ENCODE measurements around the gene QPRT.
A peak's percentile ranks its signal among the peaks of the same experiment; 100 is the strongest.
"Not testable (repeated sequence)": the region's sequence is repeated elsewhere in the genome, so short reads cannot be mapped to it uniquely, and the experiment has no call there.

The QPRT gene

DNA sequence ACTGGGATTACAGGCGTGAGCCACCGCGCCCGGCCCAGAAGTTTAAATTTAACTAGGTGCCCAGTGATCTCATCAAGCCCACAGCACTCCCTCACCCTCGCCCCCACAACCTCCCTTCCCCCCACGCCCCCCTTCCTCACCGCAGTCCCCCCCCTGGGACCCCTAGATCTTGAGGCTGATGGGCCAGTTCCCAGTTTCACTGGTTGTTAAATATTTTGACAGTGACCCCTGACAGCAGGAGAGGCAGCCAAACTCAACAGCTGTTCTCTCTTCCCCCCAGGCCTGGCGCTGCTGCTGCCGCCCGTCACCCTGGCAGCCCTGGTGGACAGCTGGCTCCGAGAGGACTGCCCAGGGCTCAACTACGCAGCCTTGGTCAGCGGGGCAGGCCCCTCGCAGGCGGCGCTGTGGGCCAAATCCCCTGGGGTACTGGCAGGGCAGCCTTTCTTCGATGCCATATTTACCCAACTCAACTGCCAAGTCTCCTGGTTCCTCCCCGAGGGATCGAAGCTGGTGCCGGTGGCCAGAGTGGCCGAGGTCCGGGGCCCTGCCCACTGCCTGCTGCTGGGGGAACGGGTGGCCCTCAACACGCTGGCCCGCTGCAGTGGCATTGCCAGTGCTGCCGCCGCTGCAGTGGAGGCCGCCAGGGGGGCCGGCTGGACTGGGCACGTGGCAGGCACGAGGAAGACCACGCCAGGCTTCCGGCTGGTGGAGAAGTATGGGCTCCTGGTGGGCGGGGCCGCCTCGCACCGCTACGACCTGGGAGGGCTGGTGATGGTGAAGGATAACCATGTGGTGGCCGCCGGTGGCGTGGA, 15.6 kb downstream of the QPRT start:
- no peak for DNase-seq

DNA sequence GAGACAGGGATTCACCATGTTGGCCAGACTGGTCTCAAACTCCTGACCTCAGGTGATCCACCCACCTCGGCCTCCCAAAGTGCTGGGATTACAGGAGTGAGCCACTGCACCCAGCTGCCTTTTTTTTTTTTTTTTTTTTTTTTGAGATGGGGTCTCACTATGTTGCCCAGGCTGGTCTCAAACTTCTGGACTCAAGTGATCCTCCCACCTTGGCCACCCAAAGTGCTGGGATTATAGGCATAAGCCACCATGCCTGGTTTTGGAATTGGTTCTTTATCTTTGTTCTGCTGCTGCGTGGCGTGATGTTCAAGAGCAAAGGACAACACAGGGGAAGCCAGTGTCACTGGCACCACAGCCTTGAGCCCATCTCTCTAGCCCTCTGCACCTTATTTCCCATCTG, 16.7 kb downstream of the QPRT start:
- DNase-seq, result not testable (repeated sequence)

DNA sequence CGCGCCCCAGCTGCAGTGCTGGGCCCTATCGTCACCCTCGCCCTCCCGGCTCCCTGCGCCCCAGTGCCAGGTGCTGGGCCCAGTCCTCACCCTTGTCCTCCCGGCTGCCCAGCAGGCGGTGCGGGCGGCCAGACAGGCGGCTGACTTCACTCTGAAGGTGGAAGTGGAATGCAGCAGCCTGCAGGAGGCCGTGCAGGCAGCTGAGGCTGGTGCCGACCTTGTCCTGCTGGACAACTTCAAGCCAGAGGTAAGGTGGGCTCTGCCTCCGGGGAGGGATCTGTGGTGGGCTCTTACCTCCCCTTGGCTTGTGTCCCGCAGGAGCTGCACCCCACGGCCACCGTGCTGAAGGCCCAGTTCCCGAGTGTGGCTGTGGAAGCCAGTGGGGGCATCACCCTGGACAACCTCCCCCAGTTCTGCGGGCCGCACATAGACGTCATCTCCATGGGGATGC, 17.9 kb downstream of the QPRT start:
- no peak for DNase-seq

DNA sequence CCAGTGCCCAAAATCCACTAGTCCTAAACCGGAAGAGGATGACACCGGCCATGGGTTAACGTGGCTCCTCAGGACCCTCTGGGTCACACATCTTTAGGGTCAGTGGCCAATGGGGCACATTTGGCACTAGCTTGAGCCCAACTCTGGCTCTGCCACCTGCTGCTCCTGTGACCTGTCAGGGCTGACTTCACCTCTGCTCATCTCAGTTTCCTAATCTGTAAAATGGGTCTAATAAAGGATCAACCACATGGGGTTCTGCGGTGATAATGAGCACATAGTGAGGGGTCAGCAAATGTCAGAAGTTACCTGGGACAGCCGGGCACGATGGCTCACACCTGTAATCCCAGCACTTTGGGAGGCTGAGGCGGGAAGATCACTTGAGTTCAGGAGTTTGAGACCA, 18.4 kb downstream of the QPRT start:
- DNase-seq, result no peak

DNA sequence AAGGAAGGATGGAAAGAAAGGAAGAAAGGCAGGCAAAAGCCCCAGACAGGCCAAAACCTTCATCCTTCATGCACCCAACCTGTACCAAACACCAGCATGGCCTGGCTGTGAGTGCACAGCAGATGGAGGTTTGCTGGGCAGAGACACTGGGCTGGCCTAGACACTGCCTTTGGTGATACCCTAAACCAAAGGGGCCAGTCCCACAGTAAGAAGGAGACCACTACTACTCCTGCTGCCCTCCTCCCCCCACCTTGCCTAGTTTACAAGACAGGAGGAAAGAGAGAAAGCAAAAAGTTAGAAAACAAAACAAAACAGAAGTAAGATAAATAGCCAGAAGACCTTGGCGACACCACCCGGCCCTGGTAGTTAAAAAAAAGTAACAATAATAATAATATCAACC, 19.1 kb downstream of the QPRT start:
- DNase-seq, result no peak

DNA sequence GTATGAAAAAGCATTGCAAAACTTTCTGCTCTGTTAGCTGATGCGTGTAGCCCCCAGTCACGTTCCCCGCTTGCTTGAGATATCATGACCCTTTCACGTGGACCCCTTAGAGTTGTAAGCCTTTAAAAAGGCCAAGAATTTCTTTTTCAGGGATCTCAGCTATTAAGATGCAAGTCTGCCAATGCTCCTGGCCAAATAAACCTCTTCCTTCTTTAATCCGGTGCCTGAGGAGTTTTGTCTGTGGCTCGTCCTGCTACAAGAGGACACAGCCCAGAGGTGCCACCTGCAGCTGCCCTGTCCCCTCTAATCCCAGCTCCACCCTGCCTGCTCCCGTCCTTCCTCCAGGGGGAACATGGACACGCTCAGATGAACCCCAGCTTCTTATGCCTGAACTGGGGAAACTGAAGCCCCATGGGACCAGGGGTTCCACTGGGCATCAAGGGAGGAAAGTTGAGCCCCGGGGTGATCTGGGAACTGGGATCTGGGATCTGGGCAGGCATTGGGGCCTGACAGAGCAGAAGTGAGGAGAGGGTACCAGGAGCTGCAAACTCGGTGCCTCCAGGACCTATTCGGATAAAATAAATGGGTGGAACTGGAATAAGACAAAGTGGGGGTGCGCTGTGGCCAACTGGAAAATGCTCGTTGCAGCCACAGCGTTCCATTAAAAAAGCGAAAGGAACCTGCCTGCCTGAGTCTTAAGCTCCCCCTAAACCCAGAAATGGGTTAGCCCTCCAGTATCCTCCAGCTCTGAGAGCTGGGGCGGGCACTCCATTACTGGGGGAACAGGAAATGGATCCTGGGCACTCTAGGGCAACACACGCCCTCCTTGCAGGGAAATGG, 19.7 kb downstream of the QPRT start:
- DNase-seq, result no peak

- DNase-seq, result no peak
These were observed 20.6 kb downstream of the QPRT start for GRCh38 chr16:29699324-29700219.

DNA sequence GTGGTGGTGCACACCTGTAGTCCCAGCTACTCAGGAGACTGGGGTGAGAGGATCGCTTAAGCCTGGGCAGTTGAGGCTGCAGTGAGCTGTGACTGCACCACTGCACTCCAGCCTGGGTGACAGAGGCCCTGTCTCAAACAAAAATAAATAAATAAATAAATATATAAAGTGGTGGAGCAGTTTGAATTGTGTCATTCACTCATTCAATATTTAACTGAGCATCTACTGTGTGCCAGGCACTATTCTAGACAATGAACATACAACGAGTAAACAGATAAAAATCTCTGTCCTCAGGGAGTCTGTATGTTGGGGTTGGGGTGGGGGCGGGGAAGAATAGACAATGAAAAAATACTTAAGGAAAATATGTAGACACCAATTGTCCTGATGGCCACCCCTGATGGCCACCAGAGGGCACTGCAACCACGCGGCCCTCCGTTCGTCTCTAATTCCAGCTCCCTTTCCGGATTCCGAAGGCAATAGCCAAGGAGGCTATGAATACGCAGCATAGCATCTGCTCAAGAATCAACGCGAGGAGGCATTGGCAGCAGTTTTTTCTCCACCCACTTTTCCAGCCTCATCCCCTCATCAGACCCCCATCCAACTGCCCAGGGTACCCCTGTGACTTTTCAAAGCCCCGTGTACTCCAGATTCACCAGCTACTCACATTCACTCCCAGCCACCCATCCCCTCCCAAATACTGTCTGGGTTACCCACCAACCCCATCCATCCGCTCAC, 21.4 kb downstream of the QPRT start:
- peak; percentile 65 for DNase-seq

DNA sequence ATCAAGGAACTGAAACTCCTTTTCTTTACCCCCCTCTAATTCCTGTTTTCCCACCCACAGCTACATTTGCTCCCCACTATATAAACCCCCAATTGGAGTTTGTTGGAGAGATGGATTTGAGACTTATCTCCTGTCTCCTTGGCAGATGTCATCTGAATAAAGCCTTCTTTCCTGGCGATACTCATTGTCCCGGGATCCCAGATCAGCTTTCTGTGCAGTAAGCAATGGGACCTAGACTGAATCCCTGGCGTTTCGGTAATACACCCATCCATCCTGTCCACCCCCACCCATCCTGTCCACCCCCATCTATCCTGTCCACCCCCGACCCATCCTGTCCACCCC, 22.2 kb downstream of the QPRT start:
- DNase-seq, result no peak

DNA sequence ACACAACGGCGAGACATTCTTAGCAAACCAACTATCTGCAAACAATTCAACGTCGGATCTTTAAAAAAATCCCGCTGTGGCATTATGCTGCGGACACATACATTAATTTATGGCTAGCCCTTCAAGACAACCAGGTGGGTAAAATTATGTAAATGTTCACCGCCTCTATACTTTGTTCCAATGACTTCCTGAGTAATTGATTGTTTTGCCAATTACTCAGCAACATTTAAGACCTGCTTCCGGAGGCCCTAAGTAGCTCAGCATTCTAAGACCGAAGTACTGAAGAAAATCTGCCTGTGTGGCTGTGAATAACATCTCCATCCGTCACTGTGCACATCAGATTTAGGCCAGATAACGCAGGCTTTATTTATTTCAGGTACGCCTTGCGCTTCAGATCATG, 23.3 kb downstream of the QPRT start:
- DNase-seq, result no peak

GRCh38 chr16:29705030-29705429, 26.1 kb downstream of the QPRT start:
- no peak for DNase-seq

DNA sequence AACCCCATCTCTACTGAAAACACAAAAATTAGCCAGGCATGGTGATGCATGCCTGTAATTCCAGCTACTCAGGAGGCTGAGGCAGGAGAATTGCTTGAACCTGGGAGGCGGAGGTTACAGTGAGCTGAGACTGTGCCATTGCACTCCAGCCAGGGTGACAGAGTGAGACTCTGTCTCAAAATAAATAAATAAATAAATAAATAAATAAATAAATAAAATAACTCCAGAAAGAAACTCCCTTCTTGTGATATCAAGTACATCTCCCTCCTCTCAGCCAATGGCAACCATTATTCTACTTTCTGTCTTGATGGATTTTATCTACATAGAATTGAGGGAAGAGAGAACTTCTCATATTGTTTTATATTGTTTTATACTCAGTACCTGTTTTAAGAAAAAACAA, 28.2 kb downstream of the QPRT start:
- not testable (repeated sequence) for DNase-seq

DNA sequence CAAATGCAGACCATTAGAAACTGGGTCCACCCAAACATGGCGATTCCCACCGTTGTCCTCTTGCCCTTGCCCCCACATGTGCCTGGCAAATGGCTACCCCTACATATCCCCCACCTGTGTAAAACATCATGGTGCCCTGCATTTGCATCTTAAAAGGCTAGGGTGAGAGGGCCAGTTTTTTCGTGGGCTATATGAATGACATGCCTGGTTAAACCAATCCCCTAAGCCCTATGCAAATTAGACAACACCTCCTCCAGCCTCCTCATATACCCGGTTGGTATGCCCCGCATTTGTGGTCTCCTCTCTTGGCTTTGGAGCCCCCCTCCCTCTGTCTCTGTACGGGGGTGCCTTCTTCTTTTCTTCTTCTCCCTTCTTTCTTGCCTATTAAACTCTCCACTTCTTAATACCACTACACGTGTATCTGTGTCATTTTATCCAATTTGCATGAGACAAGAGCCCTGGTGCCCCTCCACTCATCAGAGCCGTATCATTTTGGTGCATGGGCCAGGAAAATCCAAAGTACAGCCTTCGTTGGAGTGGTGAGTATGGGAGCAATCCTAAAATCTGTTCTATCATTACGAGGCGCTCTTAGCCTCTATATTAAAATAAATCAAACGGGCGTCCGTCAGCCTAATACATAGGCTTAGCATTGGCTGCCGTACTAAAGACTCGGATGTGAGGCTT, 30.1 kb downstream of the QPRT start:
- DNase-seq, result no peak

GRCh38 chr16:29709657-29710056, 30.7 kb downstream of the QPRT start:
- not testable (repeated sequence) for DNase-seq

- no peak for DNase-seq
These were observed 31.5 kb downstream of the QPRT start for GRCh38 chr16:29710227-29711219.

GRCh38 chr16:29712809-29713208, 33.8 kb downstream of the QPRT start:
- DNase-seq, result no peak

GRCh38 chr16:29714396-29714795, 35.4 kb downstream of the QPRT start:
- DNase-seq, result no peak

- no peak for DNase-seq
These were observed 36.0 kb downstream of the QPRT start for GRCh38 chr16:29714972-29715371.

DNA sequence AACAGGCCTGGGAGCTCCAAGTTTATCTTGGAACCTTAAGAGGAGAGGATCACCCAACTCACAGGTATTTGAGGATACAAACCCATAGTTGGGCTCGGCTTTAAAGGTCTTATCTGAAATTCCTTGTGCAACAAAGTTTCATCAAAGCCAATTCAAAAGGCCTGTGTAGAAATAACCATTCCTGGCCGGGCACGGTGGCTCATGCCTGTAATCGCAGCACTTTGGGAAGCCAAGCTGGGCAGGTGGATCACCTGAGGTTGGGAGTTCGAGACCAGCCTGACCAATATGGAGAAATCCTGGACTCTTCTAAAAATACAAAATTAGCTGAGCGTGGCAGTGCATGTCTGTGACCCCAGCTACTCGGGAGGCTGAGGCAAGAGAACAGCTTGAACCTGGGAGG, 38.1 kb downstream of the QPRT start:
- no peak for DNase-seq

DNA sequence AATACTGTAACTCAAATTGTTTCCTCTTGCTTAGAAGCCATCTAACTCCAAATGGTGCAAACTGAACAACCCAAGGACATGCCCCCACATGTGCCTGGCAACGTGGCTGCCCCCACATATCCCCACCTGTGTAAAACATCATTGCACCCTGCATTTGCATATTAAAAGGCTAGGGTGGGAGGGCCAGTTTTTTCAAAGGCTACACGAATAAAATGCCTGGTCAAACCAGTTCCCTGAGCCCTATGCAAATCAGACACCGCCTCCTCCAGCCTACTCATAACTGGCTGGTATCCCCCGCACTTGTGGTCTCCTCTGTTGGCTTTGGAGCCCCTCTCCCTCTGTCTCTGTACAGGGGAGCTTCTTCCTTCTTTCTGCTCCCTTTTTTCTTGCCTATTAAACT, 40.1 kb downstream of the QPRT start:
- no peak for DNase-seq

Measured in effector CD8-positive, alpha-beta T cell (primary cell).